CD4-positive, alpha-beta T cell treated with Interleukin-10 for 1 hour (primary cell): Measurements from ENCODE around the gene TRIM44.
"Not testable (repeated sequence)": the region's sequence is repeated elsewhere in the genome, so short reads cannot be mapped to it uniquely, and the experiment has no call there.

Source experiments
- DNase-seq: peaks from one replicate; pipeline ENCODE4 v3.0.0-alpha.2; 2020

TRIM44 gene

GRCh38 chr11:35764417-35764816, 101.8 kb downstream of the TRIM44 start:
- no peak for DNase-seq

GRCh38 chr11:35765211-35765610, 102.6 kb downstream of the TRIM44 start:
- DNase-seq = no peak

DNA sequence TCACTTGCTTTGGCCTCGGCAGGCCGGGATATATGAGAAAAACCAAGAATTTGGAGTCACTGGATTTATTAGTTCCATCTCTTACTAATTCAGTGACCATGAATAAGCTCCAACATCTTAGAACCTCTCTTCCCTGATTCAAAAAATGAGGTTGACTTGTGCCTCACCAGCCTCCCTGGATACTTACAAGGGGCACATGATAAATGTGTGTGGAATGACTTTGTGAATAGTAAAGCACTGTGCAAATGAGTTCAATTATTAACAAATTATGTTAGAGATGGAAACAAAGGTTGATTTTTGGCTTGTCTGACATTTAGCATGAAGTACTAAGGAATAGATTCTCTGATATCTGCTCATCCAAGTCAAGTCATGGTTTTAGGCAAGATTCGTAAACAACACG, 104.1 kb downstream of the TRIM44 start:
- DNase-seq = no peak

DNA sequence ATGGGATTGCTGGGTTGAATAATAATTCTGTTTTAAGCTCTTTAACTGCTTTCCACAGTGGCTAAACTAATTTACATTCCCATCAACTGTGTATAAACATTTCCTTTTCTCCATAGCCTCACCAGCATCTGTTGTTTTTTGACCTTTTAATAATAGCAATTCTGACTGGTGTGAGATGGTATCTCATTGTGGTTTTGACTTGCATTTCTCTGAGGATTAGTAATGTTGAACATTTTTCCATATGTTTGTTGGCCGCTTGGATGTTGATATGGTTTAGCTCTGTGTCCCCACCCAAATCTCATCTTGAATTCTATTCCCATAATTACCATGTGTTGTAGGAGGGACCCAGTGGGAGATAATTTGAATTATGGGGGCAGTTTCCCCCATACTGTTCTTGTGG, 107.8 kb downstream of the TRIM44 start:
- DNase-seq = not testable (repeated sequence)

GRCh38 chr11:35771722-35772121, 109.1 kb downstream of the TRIM44 start:
- no peak for DNase-seq

- DNase-seq = not testable (repeated sequence)
Observed at GRCh38 chr11:35777241-35777640, 114.7 kb downstream of the TRIM44 start.

DNA sequence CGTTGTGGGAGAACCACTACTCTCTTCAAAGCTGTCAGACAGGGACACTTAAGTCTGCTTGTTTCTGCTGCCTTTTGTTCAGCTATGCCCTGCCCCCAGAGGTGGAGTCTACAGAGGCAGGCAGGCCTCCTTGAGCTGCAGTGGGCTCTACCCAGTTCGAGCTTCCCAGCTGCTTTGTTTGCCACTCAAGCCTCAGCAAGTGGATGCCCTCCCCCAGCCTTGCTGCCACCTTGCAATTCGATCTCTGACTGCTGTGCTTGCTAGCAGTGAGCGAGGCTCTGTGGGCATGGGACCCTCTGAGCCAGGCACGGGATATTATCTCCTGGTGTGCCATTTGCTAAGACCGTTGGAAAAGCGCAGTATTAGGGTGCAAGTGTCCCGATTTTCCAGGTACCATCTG, 116.4 kb downstream of the TRIM44 start:
- DNase-seq = not testable (repeated sequence)

- no peak for DNase-seq
Observed at GRCh38 chr11:35779409-35779808, 116.8 kb downstream of the TRIM44 start.

GRCh38 chr11:35780951-35781860, 118.6 kb downstream of the TRIM44 start:
- no peak for DNase-seq

GRCh38 chr11:35781861-35782470, 119.4 kb downstream of the TRIM44 start:
- no peak for DNase-seq

DNA sequence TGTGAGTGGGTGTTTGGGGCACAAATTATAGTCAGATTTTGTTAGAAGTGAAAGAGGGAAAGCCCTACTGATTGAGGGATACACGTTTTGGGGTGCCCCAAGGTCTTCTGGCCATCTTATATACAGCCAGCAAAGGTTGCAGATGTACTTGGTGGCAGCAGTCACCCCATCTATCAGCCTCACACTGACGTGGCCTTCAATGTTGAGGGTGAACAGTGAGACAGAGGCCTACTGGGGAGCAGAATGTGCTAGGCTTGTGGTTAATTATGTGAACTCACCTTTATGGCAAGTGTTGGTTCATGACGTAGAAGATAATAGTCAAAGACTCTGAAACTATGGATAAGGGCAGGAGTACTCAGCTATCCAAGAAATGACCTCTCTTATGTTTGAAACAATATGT, 121.2 kb downstream of the TRIM44 start:
- no peak for DNase-seq

DNA sequence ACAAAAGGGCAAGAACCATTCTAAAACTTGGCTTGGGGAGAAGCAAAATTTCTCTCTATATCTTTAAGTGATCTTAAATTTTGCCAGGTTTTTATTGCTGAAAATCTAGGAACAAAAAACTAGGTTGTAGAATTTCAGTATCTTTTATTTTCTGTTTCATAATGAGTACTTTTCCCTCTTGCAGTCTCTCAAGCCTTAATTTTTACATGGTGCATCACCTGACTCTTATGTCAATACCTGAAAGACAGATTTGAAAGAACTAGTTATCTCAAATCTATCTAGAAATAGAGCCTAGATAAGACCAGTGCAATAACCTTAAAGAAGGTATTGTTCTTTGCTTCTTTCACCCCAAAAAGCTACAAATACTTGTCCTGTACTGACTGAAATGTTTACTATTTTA, 122.1 kb downstream of the TRIM44 start:
- no peak for DNase-seq

GRCh38 chr11:35785287-35786167, 123.0 kb downstream of the TRIM44 start:
- DNase-seq = no peak

DNA sequence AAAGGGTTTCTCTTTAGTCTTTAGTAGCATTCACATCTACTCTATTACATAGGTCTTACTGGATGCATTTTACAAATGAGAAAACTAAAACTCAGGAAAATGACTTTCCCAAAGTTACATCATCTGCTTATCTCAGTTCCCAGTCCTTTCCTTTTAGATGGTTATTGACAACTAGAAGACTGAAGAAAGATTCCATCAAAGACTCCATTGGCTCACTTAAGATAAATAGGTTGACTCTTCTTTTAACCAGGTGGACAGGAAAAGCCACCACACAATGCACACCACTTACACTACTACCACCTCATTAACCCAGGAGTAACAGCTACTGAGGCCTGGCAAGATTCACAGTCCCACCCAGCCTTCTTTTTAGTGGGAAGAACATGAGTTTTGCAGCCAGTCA, 123.6 kb downstream of the TRIM44 start:
- no peak for DNase-seq

DNA sequence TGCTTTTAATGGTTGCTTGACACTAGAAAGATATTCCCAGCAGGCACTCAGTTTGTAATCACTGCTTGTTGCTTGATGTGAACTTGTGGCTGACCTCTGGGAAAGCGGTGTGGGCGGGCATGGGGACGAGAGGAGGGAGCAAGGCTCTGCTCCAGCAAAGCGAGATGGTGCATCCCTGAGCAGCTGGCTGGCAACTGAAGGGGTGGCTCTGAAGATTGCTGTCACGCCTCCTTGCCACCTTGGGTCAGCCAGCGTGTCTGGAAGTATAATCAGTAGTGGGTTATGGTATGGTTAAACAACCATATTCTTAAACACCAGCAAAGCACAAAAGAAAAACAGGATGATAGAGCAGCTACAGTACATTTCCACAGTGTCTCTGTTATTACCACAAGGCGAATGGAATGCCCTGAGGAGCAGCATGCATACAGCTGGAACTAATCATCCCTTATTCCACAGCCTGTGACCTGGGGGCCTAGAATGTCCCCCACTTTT, 124.5 kb downstream of the TRIM44 start:
- DNase-seq = no peak

DNA sequence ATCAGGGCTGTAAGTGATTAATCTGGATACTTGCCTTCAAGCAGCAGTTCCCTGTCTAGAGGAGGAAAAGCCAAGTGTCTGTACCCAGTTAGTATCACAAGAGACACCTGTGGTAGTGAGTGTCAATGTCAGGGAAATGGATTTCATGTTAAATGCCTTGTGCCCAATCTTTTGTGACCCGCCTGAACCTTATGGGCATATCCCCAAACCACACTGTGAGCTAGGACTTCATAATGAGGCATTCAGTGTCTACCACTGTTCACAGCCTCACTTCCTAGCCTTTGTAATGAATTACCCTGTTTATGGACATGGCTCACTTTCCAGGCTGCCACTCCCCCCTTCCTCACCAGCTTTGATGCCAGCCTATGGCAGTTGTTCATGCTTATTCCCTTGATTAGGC, 125.1 kb downstream of the TRIM44 start:
- DNase-seq = no peak

DNA sequence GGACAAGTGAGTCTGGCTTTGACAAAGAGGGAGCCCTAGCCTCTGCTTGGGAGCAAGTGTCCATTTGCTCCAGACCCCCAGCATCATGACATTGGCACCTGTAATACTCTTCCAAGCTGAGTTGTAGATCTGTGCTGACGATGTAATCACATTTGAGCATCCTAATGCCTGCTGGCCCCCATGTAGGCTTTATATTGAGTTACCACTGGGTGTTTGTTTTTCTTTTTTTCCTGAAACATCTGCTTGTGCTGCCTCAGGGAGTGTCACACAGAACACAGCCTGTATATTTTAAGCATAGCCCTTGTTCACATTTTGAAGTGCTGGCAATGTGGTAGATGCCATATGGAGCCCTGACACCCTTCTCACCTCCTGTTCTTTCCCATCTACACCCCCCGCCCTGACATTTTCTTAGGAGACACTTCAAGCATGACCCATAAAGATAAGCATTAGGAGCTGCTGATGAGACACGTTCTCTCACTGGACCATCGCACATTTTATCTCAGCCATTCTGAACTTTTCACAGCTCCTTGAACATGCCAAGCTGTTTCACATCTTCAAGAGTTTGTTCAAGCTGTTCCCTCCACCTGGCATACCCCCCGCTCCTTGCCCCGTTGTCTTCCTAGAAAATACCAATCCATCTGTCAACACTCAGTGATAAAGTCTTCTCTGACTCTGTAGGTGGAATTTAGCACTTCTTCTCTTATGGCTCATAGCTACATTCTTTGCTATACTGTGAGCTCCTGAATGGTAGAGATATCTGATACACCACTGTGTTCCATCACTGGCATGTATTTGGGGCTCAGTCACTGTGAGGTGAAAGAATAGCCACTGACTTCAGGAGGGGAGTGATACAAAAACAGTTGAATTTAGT, 128.7 kb downstream of the TRIM44 start:
- no peak for DNase-seq

DNA sequence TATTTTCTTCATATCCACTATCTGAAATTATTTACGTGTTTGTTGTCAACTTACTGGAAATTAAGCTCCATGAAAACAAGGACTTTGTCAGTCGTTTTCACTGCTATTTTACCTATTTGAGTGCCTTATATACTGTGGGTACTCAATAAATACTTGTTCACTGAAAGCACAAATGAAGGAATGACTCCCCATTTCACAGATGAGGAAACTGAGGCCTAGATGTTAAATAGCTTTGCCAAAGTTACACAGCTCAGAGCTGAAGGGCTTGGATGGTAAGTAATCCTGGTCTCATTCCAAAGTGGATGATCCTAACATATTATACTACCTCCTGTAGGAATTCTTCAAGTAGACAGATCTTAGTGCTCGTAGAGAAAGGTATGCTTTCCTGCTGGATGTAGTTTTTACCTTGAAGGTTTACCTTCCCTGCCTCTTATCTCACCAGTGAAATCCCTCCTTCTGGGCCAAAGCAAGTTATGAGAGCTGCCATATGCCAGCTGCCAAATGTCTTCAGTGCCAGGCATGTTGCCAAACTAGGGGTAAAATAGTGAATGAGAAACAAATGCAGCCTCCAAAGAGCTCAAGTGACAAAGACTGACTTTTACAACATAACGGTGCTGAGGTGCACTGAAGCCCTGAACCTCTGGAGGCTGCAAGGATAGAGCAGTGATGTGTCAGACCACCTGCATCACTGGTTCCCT, 129.7 kb downstream of the TRIM44 start:
- no peak for DNase-seq

- no peak for DNase-seq
Observed at GRCh38 chr11:35792846-35793192, 130.2 kb downstream of the TRIM44 start.

DNA sequence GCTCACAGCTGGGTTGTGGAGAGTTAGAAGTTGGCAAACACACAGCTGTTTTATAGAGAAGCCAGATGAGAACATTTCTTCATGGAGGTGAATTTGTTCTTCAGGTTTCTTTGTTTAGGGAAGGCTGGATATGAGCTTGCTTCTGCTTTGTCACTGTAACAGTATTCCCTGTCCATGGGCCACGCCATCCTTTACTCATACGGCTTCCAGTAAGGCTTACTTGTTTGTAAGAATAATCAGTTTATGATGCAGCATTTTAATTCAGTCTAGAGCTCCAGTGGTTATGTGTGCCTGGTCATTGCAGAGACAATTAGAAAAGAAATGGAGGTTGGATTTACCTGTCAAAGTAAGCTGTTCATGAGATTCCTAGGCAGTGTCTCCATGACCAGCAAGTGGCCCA, 131.8 kb downstream of the TRIM44 start:
- DNase-seq = no peak

GRCh38 chr11:35794850-35795249, 132.3 kb downstream of the TRIM44 start:
- DNase-seq = no peak

DNA sequence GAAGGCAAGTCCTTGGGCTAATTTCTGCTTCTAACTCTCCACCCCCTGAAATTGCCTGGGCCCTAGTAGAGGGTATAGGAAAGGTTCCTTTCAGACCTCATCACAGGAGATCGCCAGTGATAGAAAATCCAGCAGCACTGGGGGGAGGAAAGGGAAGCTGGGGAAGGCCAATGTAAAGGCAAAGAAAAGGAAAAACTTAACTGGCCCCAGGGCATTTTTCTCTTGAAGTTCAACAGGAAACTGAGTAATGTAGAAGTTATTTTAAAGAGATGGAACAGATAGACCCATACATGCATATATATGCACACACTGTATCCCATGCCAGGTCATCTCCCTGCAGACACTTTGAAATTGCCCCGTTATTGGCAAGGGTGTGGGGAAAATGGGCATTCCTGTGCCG, 134.0 kb downstream of the TRIM44 start:
- no peak for DNase-seq
